ENCODE data around the gene USP47. TPM values are rescaled to one million over a fixed set of nuclear protein-coding genes. Genes with fewer than 3 reads are reported as not detected.

USP47 gene
- total and polyA plus RNA-seq, 2 of the 8 experiments (the other 6 are each of a cell fraction or from before 2014, with no cell fraction given) = 4.2 to 21.3 TPM

GRCh38 chr11:11847082-11847481 is 5.3 kb downstream of the USP47 start:
- WGBS, 2 experiments (ENCODE audit: extremely low coverage in 1 of 2, insufficient coverage in 1 of 2, insufficient read length in 1 of 2, insufficient replicate concordance in 2 of 2, low coverage in 1 of 2, low lambda C conversion rate in 2 of 2, missing lambda C conversion rate in 1 of 2) = 86% methylated on average over 2 of the region's 2 CpGs; no CpG with 5 or more reads in 1 of the 2 experiments
- Histone ChIP-seq H3K18ac (ENCODE audit: extremely low read depth, low read length) (no peak overlapping the region), H4K91ac (replicated peaks; ENCODE audit: insufficient read length, low read length) (no peak overlapping the region), H2BK15ac (ENCODE audit: low read length) (no peak overlapping the region), H3K27me3 (replicated peaks in 1 of 4; ENCODE audit: control insufficient read depth in 3 of 4, extremely low read depth in 1 of 4, insufficient read depth in 3 of 4, low read length in 3 of 4) (no peaks in the 10 kb centered on the region), H3K4ac (replicated peaks; ENCODE audit: insufficient read length, low read depth, low read length) (no peak overlapping the region), H3K36me3 (ENCODE audit: control insufficient read depth in 2 of 4, insufficient read depth in 4 of 4, low read length in 3 of 4) (no peaks in the 10 kb centered on the region), H4K8ac (ENCODE audit: extremely low read depth, insufficient read depth, low read length) (no peak overlapping the region), H4K5ac (ENCODE audit: insufficient read length, low read depth, low read length) (no peak overlapping the region), H2AFZ (ENCODE audit: low read length) (no peak overlapping the region), H3K79me2 (ENCODE audit: control insufficient read depth in 1 of 2, insufficient read depth in 2 of 2, low read length in 2 of 2) (peaks cover 0 to 94% of the 10 kb centered on the region in 2 experiments; a peak in 3 of 4 replicates), H3K79me1 (ENCODE audit: low read depth, low read length) (peaks cover 4% of the 10 kb centered on the region; the same call in 1 of the 2 replicates), H3K14ac (ENCODE audit: insufficient read length) (no peak overlapping the region), H3K27ac (ENCODE audit: low read depth, low read length) (no peak overlapping the region), H3K56ac (replicated peaks; ENCODE audit: insufficient read length, low read depth, low read length) (no peak overlapping the region), H3K9ac (replicated peaks in 1 of 4; ENCODE audit: extremely low read depth in 1 of 4, low read depth in 3 of 4, low read length in 3 of 4) (no peak overlapping the region), H2BK20ac (ENCODE audit: low read length) (no peak overlapping the region), H3K23me2 (ENCODE audit: low read depth, low read length) (no peaks in the 10 kb centered on the region; the same call in 1 of the 2 replicates), H3K9me3 (ENCODE audit: insufficient read depth in 2 of 2, low read depth in 1 of 2, low read length in 1 of 2) (no peaks in the 10 kb centered on the region), H2AK5ac (ENCODE audit: low read depth, low read length) (no peak overlapping the region), H2BK5ac (ENCODE audit: low read depth, low read length) (no peak overlapping the region), H3K4me2 (ENCODE audit: insufficient read depth in 1 of 2, low read depth in 2 of 2, low read length in 2 of 2) (no peak overlapping the region), H2BK120ac (replicated peaks; ENCODE audit: low read depth, low read length) (no peak overlapping the region), H3K4me1 (replicated peaks in 1 of 4; ENCODE audit: control insufficient read depth in 3 of 4, insufficient read depth in 4 of 4, low read length in 3 of 4) (peaks cover 0 to 7% (median 6%) of the 10 kb centered on the region in 4 experiments; a peak in 4 of 7 replicates), H2BK12ac (ENCODE audit: low read depth, low read length) (no peak overlapping the region), H3K4me3 (ENCODE audit: extremely low read depth in 1 of 4, insufficient read depth in 2 of 4, low read depth in 3 of 4, low read length in 4 of 4) (no peak overlapping the region), H3K23ac (ENCODE audit: insufficient read length) (no peak overlapping the region), H4K20me1 (replicated peaks in 1 of 2; ENCODE audit: control insufficient read depth in 1 of 2, insufficient read depth in 2 of 2, low read length in 2 of 2) (peaks cover 1% of the 10 kb centered on the region in 2 experiments)
- FAIRE-seq (no peak), DNase-seq (ENCODE audit: low read depth in 1 of 2, low spot score in 2 of 2) (no peak)
- ChIA-PET CTCF (ENCODE audit: partially characterized antibody) (no interaction called here), POLR2A (ENCODE audit: partially characterized antibody) (no interaction called here)
- TF ChIP-seq SP4 (IDR thresholded peaks at IDR 0.05; ENCODE audit: low read length) (no peak), SIN3A (conservative IDR thresholded peaks at IDR 0.05 in 1 of 2, IDR thresholded peaks at IDR 0.05 in 1 of 2; ENCODE audit: low read depth in 1 of 2, low read length in 2 of 2) (no peak), BCL11A (IDR thresholded peaks at IDR 0.05; ENCODE audit: low read depth in 2 of 2, low read length in 2 of 2) (no peak), TCF12 (IDR thresholded peaks at IDR 0.05; ENCODE audit: low read depth, low read length) (no peak), CTCF (IDR thresholded peaks at IDR 0.05; ENCODE audit: control extremely low read depth in 1 of 3, insufficient read depth in 1 of 3, low read depth in 1 of 3, low read length in 3 of 3) (no peak), NANOG (IDR thresholded peaks at IDR 0.05; ENCODE audit: insufficient read depth, low read depth, low read length, poor library complexity, severe bottlenecking) (no peak), SIRT6 (IDR thresholded peaks at IDR 0.05; ENCODE audit: low read length) (no peak)
